ENCODE measurements around the gene NME8. TPM values are rescaled to one million over a fixed set of nuclear protein-coding genes. Genes with fewer than 3 reads are reported as not detected.

NME8 gene
- total RNA-seq, 1 experiment from 2014 or later, result not detected

- TF ChIP-seq CTCF (conservative IDR thresholded peaks at IDR 0.05; ENCODE audit: low read depth, low read length), result no peak
- Histone ChIP-seq H3K4me1 (ENCODE audit: insufficient read depth, low read length) (no peaks in the 10 kb centered on the region), H3F3A (ENCODE audit: low read length, unreplicated experiment) (no peaks in the 10 kb centered on the region), H4K20me1 (ENCODE audit: low read length) (no peaks in the 10 kb centered on the region), H3K27me3 (ENCODE audit: low read length) (no peaks in the 10 kb centered on the region), H3K9me2 (replicated peaks; ENCODE audit: low read length) (no peaks in the 10 kb centered on the region), H3K4me2 (ENCODE audit: low read length) (no peak overlapping the region), H3K9ac (ENCODE audit: low read length) (no peak overlapping the region), H2AFZ (ENCODE audit: low read length) (no peak overlapping the region), H3K9me3 (ENCODE audit: low read length) (0 out of 2 replicates have a peak, but pooled peaks cover 4% of the 10 kb centered on the region), H3K4me3 (ENCODE audit: low read length) (no peak overlapping the region), H3K27ac (ENCODE audit: low read length) (no peak overlapping the region), H3K36me3 (ENCODE audit: low read depth, low read length) (no peaks in the 10 kb centered on the region), H3K79me2 (ENCODE audit: low read length) (no peaks in the 10 kb centered on the region)
- BruUV-seq (replicated peaks), result no TSS peak
- intact Hi-C loops (cut with micrococcal nuclease), result no loop called here
- no peak for ATAC-seq
- DNase-seq, result no peak
- ChIA-PET POLR2A (ENCODE audit: unreplicated experiment) (no interaction called here), CTCF (no interaction called here)
Observed at GRCh38 chr7:37817996-37818720, 30.2 kb upstream of the NME8 start.

GRCh38 chr7:37820708-37821468 is 27.5 kb upstream of the NME8 start:
- ChIA-PET CTCF (no interaction called here), POLR2A (ENCODE audit: unreplicated experiment) (no interaction called here)
- intact Hi-C loops (cut with micrococcal nuclease), result no loop called here
- Histone ChIP-seq H3K9ac (ENCODE audit: low read length) (no peak overlapping the region), H3K4me2 (ENCODE audit: low read length) (no peak overlapping the region), H3K27ac (ENCODE audit: low read length) (no peak overlapping the region), H4K20me1 (ENCODE audit: low read length) (no peaks in the 10 kb centered on the region), H3K79me2 (ENCODE audit: low read length) (no peaks in the 10 kb centered on the region), H3K9me2 (replicated peaks; ENCODE audit: low read length) (no peaks in the 10 kb centered on the region), H3K4me3 (ENCODE audit: low read length) (no peak overlapping the region), H3K27me3 (ENCODE audit: low read length) (no peaks in the 10 kb centered on the region), H3F3A (ENCODE audit: low read length, unreplicated experiment) (no peaks in the 10 kb centered on the region), H3K9me3 (ENCODE audit: low read length) (0 out of 2 replicates have a peak, but pooled peaks cover 4% of the 10 kb centered on the region), H3K36me3 (ENCODE audit: low read depth, low read length) (no peaks in the 10 kb centered on the region), H3K4me1 (ENCODE audit: insufficient read depth, low read length) (no peaks in the 10 kb centered on the region), H2AFZ (ENCODE audit: low read length) (no peak overlapping the region)
- TF ChIP-seq EZH2phosphoT487 (IDR thresholded peaks at IDR 0.05; ENCODE audit: borderline replicate concordance, low read length) (no peak), EZH2 (IDR thresholded peaks at IDR 0.05; ENCODE audit: low read length, unreplicated experiment) (no peak), CTCF (conservative IDR thresholded peaks at IDR 0.05; ENCODE audit: low read depth, low read length) (no peak)
- DNase-seq, result no peak
- BruUV-seq (replicated peaks), result no TSS peak
- ATAC-seq, result no peak

GRCh38 chr7:37822946-37823345 is 25.5 kb upstream of the NME8 start:
- Histone ChIP-seq H3K9me2 (replicated peaks; ENCODE audit: low read length) (no peaks in the 10 kb centered on the region), H3K4me3 (ENCODE audit: low read length) (no peak overlapping the region), H3K27ac (ENCODE audit: low read length) (no peak overlapping the region), H3K4me2 (ENCODE audit: low read length) (no peak overlapping the region), H3K79me2 (ENCODE audit: low read length) (no peaks in the 10 kb centered on the region), H2AFZ (ENCODE audit: low read length) (no peak overlapping the region), H3F3A (ENCODE audit: low read length, unreplicated experiment) (no peaks in the 10 kb centered on the region), H3K9ac (ENCODE audit: low read length) (no peak overlapping the region), H3K36me3 (ENCODE audit: low read depth, low read length) (no peaks in the 10 kb centered on the region), H4K20me1 (ENCODE audit: low read length) (no peaks in the 10 kb centered on the region), H3K4me1 (ENCODE audit: insufficient read depth, low read length) (no peaks in the 10 kb centered on the region), H3K9me3 (ENCODE audit: low read length) (0 out of 2 replicates have a peak, but pooled peaks cover 4% of the 10 kb centered on the region), H3K27me3 (ENCODE audit: low read length) (no peaks in the 10 kb centered on the region)
- no peak for TF ChIP-seq EZH2phosphoT487 (IDR thresholded peaks at IDR 0.05; ENCODE audit: borderline replicate concordance, low read length)
- TF ChIP-seq CTCF (conservative IDR thresholded peaks at IDR 0.05; ENCODE audit: low read depth, low read length), result no peak
- TF ChIP-seq EZH2 (IDR thresholded peaks at IDR 0.05; ENCODE audit: low read length, unreplicated experiment), result no peak
- intact Hi-C loops (cut with micrococcal nuclease), result no loop called here
- BruUV-seq (replicated peaks), result no TSS peak
- no peak for DNase-seq
- ChIA-PET CTCF (no interaction called here), POLR2A (ENCODE audit: unreplicated experiment) (no interaction called here)
- ATAC-seq, result no peak
